Measurements from ENCODE around the gene HELLS.

DNA sequence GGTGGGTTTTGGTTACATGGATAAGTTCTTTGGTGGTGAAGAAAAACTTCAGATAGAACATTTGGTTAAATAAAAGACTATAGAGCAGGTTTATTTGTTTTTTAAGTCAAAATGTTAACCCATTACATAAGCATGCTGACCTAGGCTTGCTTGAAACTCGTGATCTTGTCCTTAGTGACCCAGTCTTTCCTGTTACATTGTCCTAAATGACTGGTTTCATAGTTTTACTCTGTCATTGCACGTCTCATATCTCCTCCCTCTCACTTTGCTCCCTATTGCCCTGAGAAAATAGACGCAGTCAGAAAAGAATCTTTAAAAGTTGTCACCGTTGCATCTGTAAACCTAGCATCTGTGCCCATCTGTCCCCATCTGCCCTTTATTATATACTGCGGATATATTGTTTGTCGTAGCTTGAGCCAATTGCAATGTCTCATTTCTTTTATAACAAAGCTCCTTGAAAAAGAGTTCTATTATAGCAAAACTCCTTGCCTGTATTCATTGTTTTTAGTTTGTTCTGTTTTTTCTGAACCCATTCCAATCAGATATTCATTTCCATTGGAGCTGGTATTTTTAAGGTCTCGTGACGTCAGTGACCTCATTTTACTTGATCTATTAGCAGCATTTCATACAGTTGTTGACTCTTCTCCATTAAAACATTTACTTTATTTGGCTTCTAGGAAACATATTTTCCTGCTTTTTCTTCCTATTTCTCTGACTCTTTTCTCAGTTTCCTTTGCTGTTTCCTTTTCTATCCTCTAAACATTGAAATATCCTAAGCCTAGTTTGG is 57.3 kb downstream of the HELLS start:
- TF ChIP-seq, protein P1, sequence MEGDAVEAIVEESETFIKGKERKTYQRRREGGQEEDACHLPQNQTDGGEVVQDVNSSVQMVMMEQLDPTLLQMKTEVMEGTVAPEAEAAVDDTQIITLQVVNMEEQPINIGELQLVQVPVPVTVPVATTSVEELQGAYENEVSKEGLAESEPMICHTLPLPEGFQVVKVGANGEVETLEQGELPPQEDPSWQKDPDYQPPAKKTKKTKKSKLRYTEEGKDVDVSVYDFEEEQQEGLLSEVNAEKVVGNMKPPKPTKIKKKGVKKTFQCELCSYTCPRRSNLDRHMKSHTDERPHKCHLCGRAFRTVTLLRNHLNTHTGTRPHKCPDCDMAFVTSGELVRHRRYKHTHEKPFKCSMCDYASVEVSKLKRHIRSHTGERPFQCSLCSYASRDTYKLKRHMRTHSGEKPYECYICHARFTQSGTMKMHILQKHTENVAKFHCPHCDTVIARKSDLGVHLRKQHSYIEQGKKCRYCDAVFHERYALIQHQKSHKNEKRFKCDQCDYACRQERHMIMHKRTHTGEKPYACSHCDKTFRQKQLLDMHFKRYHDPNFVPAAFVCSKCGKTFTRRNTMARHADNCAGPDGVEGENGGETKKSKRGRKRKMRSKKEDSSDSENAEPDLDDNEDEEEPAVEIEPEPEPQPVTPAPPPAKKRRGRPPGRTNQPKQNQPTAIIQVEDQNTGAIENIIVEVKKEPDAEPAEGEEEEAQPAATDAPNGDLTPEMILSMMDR (IDR thresholded peaks at IDR 0.05 in 8 of 11, conservative IDR thresholded peaks at IDR 0.05 in 3 of 11) = no peak
- no peak for TF ChIP-seq POLR2A (IDR thresholded peaks at IDR 0.05)

Data from spleen (tissue), 7 donors.